Activated CD4-positive, alpha-beta T cell treated with anti-CD3 and anti-CD28 coated beads, Interleukin-2, amount 50 U/mL, for 4 hours (primary cell): ENCODE results near the gene CLDN17.

Source experiments
- DNase-seq, 2 experiments: peaks; one replicate each; pipeline ENCODE4 v3.0.0-alpha.2; 2020

CLDN17 gene, protein sequence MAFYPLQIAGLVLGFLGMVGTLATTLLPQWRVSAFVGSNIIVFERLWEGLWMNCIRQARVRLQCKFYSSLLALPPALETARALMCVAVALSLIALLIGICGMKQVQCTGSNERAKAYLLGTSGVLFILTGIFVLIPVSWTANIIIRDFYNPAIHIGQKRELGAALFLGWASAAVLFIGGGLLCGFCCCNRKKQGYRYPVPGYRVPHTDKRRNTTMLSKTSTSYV

DNA sequence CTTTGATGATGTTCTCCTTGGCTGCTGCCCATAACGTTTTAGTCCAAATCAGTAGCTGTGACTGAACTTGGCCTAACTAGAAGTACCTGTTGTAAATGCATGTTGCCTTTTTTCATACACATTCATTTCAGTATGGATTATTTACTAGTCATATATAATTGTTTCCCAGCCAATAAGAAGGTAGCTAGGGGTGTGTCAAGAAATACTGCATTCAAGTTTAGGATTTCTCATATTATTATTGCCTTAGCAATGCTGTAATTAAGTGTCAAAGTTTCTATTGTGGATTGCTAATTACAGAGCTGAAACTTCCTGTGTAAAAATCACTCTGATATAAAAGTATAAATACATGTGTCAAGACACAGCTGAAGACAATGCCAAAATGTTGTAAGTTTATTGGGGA lies at the start of gene CLDN17:
Gene CLDN17 (minus strand): TSS at position 101 of the 400 bp plus-strand sequence. CDS start 188 bp downstream, outside the sequence.
- no peak for DNase-seq

DNA sequence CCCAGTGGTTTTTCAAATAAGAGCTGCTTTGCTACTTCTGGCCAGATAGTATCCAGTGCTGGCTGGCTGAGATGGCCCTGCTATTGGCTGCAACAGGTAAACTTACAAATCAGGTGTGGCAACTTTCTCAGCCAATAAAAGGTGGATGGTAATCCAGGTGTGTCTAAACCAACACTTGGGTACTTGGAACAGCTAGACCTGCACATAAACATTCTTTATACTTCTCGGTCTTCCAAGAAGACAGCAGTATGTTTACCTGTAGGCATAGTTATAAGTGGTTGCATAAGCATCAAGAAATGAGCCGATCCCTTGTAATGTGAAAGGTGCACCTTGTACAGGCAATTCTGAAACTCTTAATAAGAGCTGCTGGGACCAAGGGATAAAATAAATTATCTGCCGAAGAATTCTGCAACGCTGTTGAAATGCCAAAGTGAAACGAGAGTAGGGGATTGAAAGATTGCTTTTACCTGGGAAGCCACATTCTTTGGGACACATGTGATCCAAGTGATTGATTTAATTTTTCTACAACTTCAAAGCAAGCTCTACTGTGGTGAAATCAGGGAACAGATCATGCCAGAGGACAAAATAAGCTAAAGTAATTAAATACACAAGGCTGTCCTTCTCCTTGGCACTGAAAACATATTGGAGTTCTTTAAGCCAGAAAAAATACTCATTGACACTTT lies 49.6 kb upstream of the CLDN17 start, which contains the start of gene CLDN8:
Gene CLDN8 (minus strand): TSS at position 57 of the 683 bp plus-strand sequence. CDS start 172 bp downstream, outside the sequence.
- DNase-seq = no peak

DNA sequence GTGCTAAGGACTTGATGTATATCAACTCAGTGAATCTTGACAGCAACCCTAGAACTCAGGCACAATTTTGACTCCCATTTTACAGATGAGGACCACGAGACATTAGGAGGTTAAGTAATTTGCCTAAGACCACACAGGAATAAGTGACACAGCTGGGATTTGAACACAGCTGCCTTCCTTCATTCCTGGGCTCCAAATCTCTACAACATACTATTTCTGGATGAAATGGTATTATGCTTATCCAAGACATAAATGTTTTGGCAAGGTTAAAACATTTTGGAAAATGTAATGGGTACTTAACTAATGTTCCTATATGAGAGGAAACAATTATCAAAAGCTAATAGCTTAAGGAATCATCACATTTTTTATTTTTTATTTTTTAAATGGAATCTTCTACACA lies 44.5 kb upstream of the CLDN17 start:
- no peak for DNase-seq

DNA sequence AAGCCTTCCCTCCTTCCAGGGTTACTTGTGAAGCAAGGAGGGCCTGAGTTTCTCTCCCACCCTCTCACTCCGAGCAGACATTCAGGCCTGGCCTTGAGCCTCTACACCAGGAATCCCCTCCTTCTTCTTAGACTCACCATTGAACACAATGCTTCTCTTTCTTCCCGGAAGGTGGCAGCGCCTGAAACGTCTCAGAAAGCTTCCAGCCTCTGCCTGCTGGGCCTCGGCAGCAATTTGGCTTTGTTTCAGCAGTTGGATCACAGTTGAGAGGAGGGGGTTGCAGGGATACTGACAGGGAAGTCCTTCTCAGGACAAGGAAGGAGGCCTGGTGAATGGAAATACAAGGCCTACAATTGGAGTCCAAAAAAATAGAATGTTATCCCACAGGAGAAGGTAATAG lies 43.0 kb upstream of the CLDN17 start:
- no peak for DNase-seq

DNA sequence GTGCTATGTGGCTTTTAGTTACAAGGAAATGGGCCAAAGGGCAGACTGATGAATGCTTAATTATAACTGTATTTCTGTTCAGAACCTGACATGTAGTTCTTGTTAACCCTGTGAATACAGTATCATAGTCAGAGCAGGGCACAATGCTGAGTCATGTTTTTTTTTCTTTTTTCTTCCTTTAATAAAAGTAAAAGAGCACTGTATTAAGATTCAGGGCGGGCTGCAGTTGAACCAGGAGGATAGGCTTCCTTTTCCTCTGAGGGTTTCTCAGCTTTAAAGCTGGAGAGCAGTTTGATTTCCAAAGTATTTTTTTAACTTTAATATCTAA lies 40.6 kb upstream of the CLDN17 start:
- DNase-seq = no peak

DNA sequence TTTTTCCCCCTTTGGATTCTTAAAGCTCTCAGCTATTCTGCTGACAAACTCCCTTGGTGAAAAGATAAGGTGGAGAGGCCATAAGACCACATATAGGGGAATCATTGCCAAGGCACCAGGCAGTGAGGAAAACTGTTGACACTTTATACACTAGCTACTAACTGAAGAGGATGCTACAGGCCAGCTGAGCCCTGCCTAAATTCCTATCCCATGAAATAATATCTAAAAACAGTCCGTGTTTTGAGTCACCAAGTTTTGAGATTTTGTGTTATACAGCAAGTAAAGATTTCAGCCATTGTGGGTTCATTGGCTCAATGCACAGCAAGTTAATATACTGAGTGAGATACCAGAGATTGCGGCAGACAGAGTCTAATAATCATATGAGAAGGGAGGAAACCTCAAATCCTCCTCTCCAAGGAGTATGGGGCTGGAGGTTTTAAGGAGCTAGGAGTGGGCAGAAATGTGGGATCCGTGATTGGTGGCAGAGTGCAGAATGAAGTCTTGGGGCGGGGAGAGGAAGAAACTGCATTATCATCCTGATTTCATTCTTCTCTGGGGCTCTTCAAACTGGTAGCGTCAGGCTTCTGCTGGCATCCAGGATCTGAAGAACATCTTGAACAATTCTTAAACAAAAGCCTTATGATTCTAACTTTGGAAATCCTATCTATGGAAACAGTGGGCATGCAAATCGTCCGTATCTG lies 40.1 kb upstream of the CLDN17 start:
- DNase-seq = no peak

DNA sequence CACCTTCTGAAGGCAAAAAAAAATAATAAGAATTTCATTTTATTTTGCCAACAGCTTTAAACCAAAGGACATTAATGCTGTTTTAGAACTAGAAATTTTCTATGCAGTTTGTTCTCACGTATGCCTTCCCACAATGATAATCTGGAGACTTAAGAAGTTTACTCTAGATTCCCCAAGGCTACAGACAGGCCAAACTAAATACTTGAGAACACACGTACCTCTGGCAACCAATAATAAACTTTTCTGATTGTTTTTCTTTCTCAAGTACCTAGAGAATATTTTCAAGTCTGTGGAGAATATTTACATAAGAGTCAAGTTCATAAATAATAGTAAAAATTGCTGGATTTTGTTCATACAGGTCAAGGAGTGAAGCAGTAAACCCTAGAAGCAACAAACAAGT lies 33.4 kb upstream of the CLDN17 start:
- DNase-seq = no peak

DNA sequence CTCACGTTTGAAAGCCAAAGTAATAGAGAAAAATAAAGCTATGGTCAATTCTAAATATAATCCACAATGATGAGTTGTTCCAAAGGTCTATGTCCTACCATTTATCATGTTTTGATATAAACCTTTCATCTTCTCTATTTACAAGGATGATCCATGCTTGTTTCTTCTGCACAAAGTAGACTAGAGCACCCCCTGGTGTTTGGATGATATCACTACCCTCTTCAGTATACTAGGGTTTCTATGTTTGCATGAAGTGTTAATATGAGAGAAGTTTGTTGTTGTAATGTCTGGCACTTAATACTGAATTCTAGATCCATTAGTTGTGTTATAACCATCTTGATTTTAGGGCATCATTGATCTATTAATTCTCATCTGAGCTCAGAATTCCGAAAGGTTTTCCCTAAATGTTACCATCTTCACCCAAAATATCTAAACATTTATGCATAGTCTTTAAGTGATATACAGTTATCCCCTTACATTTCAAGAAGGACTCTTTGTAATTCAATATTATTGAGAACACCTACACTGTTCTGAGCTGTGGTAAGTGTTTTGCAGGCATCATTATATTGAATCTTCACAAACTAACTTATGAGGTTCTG lies 28.2 kb upstream of the CLDN17 start:
- no peak for DNase-seq

DNA sequence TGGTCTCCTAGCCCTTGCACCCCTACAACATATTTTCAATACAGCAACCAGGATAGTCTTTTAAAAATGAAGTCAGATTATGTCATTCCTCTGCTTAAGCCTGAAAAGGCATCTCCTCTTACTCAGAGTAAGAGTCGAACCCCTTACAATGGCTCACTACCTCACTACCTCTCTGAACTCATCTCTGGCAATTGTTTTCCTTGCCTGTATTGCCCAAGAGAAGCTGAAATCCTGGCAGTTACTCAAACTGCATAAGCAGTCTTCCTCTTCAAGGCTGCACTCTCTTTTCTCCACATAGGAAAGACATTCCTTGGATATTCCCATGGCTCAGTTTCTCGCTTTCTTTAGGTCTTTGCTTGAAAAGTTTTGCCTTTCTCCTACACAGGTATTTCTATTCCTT lies 26.6 kb upstream of the CLDN17 start:
- DNase-seq = no peak

DNA sequence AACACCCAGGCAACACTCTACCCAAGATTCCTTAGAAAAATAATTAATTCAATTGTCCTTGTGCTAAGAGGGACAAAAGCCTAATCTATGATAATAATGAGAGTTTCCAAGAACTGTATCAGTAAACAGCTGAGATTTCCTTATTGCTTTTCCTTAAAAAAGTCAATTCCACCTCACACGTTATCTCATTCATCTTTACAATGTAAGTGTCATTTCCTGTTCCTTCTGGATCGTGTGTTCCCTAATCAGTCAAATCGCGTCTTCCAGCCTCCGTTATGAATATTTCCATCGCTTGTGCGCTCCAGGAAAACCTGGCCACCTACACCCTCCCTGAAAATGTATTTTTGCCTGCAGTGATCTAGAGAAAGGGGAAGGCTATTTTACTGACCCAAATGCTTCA lies 23.9 kb upstream of the CLDN17 start:
- no peak for DNase-seq

DNA sequence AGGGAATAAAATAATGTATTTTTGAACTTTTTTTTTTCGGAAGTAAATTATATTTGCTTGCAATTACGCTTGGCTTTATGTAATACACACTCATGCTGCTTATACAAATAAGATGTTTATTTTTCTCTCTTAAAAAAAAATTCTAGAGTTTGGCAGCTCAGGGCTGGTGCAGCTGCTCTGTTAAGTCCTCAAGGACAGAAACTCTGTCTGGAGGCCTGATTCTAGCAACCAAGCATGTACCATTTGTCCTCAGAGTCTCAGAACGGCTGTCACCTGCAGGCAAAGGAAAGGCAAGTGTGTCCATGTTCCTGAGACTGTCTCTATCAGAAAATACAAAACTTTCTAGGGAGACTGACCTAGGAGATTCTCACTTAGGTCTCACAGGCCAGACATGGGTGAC lies 23.2 kb upstream of the CLDN17 start:
- no peak for DNase-seq

DNA sequence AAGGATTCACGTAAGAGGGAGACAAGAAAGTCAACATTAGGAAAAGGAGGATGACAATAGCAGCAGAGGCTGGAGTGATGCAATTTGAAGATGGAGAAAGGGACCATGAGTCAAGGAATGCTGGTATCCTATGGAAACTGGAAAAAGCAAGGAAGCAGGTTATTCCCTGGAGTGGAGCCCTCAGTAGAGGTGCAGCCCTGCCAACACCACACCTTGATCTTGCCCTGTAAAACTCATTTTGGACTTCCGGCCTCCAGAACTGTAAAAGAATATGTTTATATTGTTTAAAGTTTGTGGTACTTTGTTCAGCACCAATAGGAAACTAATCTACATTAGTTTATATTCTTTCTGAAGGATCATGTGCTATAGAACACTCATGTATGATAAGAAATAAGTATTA lies 19.6 kb upstream of the CLDN17 start:
- no peak for DNase-seq

DNA sequence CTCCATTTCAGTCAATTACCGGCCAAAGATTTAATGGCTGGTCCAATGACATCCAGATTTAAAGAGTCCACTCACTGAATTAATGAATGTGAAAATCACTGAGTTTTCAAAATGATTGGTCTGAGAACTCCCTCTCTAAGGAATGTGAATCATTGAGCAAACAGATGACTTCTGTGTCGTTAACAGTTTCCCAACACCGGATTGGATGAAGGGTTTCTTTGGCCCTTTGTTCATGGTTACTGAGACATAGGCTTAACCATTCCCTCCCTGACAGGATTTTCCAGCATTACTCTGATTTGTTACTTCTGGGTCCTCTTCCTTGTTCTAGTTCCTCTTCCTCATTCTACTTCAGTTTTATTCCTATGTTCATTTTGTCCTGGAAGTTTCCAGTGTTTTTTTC lies 1.5 kb upstream of the CLDN17 start:
- DNase-seq = no peak

DNA sequence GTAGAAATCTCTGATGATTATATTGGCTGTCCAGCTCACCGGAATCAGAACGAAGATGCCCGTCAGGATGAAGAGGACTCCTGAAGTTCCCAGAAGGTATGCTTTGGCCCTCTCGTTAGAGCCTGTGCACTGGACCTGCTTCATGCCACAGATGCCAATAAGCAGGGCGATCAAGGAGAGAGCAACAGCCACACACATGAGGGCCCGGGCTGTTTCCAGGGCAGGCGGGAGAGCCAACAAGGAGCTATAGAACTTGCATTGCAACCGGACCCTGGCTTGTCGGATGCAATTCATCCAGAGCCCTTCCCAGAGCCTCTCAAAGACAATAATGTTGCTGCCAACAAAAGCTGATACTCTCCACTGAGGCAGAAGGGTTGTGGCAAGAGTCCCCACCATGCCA lies 434 bp downstream of the CLDN17 start:
- no peak for DNase-seq

DNA sequence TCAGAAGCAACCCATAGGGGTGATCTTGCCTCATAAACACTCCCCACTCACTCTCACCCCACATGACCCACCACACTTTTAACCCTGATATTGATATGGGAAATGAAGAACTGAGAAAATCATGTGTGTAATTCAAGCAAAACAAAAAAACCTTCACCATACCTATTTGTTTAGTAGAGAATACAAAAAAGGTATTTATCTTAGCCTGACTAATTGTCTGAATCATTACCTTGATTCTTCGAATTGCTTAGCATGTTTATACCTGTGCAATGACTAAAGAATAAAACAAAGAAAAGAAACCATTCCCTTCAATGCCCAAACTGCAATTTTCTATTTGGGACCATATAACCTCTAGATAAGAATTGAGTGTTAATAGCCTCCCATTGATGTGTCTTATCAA lies 1.8 kb downstream of the CLDN17 start:
- no peak for DNase-seq

DNA sequence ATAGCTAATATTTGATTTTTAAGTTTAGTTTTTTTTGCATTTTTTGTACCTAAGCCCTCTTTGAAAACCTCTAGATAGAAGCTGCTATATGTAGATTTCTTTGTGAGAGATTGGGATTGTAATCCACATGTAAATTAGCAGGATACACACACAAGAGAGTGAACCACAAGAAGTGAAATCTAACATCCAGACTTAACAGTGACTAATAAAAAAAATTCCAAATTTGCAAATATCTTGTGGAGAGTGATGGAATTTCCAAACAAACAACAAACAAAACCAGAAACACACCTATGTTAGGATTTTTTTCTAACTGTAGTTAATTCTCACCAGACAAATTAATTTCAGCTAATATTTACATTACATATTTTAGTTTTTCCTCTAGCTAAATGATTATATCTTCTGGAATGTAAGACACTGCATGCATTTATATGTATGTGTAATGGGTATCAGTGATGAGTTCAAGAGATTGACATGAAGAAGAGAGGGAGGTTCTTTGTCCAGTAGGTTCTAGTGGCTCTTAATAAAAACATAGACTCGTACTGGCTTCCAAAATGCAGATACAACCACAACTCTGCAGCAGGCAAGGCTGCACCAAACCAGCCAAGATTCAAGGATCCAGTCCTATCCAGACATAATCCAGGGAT lies 12.8 kb downstream of the CLDN17 start:
- DNase-seq = no peak

DNA sequence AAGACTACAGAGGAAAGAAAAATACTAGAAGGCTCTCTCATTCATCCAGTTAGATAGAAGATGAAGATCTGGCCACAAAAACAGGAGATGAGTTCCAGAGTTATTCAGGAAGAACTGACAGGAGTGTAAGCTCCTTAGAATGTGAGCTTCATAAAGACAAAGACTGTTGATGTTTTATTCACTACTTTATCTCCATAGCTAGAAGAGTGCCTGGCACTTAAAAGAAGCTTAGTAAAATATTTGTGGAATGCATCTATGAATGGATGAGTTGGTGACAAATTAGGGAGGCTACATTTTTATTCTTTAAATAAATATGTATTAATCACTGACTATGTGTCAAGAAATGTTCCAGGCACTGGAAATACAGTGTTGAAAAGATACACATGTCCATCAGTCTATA lies 13.8 kb downstream of the CLDN17 start:
- no peak for DNase-seq

DNA sequence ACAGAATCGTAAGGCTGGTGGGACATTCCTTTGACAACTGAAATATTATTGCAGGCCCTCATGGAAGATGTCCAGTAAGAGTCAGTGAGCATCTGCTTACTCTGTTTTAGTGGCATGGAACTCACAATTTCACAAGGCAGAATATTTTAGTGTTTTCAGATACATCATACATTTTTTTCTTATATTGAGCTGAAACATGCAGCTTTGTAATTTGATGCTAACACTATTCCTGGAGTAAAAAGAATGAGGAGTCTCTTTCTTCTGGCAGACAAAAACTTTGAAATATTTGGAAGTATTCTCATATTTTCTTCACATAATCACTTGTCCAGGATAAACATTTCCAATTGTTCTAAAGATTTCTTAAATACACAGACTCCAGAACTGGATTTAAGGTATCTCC lies 17.7 kb downstream of the CLDN17 start:
- no peak for DNase-seq

DNA sequence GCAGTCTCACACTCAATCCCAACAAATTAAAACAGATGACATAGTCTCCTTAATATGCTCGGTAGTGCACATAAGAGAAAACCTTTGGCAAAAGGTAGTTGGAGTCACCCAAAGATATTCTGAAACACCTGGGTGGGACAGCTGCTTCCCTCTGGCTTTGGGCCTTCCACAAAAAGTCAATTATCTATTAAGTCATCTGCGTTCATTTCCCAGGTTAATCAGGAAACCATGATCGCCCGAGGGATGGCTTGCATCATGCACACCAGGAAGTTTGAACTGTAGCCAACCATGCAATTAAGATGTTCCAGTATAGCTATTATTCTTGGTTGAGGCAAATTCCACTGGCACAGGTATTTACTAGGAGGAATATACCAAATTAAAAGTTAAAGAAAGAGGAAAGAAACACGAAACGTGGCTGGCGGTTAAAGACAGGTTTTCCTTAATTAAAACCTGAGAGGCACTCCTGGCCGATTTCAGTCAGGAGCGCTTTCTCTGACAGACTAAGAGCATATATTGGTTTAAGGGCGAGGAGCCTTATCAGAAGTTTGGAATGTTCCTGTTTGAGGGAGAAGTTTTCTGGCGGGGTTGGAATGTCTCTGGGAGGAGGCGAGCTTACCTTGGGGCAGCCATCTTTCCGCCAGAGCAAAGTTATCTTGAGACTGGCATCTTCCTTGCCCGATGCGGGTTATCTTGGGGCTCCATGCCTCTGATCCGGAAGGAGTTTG lies 19.9 kb downstream of the CLDN17 start:
- DNase-seq = no peak

DNA sequence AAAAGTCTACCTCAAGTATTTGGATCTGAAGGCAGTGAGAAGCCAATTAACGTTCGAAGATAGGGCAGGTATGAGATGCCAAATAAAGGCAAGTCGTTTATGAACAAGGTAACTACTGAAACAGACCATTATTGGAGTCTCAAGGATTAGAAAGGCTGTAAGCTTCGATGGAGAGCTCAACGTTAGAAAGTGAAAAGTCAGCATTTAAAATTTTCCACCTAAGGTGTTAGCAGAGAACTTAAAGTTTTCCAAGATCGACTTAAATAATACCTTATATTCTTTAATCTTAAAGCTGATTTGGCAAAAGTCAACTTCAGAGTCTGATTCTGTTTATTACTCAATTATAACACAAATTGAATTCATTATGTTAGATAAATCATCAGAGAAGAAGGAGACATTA lies 28.1 kb downstream of the CLDN17 start:
- DNase-seq = no peak

DNA sequence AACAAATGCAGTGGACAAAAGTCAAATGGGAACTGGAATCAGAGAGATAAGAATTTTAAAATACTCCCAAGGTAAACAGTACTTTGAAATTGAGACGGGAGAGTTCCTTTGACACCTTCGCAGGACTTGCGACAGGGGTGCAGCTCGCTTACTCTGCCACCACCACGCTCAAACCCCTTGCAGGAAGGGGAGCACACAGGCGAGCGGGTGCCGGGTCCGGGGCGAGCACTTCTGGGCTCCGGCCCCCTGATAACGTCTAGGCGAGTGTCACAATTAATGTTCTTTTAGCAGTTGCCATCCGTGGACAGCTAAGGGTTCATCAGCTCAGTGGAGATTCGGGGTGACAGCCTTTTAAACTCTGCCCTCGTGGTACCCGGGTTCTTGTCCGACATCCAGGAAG lies 37.4 kb downstream of the CLDN17 start:
- DNase-seq = no peak

DNA sequence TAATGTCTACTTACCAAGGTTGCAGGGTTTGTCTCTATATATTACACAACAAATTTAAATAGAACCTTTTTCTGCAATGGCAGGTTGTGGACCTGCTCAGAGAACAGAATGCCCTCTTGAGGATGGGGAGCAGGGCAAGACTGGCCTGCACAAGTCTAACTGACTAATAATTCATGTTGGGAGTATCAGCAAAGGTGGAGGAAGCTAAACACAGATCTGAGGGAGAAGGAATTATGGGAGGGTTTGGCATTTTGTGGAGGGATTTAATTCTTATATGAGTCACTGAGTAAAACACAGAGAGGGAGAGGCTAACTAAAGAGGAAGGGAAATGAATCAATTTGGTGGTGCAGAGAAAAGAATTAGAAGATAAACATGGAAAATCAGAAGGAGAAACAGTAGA lies 40.0 kb downstream of the CLDN17 start:
- no peak for DNase-seq

DNA sequence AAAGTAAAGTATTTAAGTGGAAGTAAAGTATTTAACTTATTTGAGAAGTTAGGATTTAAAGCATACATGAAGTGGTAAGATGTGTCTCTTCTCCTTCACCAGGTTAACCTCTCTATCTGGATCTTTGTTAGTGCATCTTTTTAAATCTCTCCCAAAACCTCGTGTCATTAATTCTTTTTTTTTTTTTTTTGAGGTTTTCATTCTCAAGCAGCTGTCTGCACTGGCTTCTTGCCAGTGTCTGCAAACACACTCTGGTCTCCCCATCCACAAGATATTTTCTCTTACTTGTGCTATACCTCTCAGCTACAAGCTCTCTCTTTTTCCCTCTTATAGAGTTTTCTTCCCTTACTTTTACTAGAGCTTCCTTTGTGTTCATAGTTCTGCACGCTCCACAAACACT lies 49.0 kb downstream of the CLDN17 start:
- DNase-seq = no peak
